H1 (cell line): ENCODE data around the gene CCDC47. TPM values are rescaled to one million over a fixed set of nuclear protein-coding genes. Genes with fewer than 3 reads are reported as not detected.

Experiments used
- CTCF ChIA-PET: fragments of 300-600 bp; sonication (Branson Sonifier 250); formaldehyde crosslinking; loops from one replicate; lab custom pipeline; 2021; ENCODE audit not compliant: partially characterized antibody; lab: Charles Lee
- POLR2A ChIA-PET: fragments of 300-600 bp; sonication (Branson Sonifier 250); formaldehyde crosslinking; loops from one replicate; lab custom pipeline; 2021; ENCODE audit warnings: inconsistent platforms; ENCODE audit not compliant: partially characterized antibody; lab: Charles Lee
- DNase-seq, 2 experiments: peaks; one replicate each; pipeline versions ENCODE4 v3.0.0 to v3.0.0-alpha.2; 2010 to 2022; ENCODE audit warnings: low spot score in 2 of 2, low read depth in 1 of 2, mixed read lengths in 1 of 2
- FAIRE-seq: peaks from 2 replicates; lab custom pipeline; 2011; peaks lifted over from hg19 to GRCh38; lab: Jason Lieb, UNC
- H2AFZ ChIP-seq: 2 replicates; pipeline ENCODE4 v1.8.1; 2012; ENCODE audit warnings: low read length, inconsistent platforms
- H2AK5ac ChIP-seq: 2 replicates; pipeline ENCODE4 v1.6.1; 2013; ENCODE audit warnings: low read depth, low read length
- H2BK120ac ChIP-seq: replicated peaks from 2 replicates; pipeline ENCODE3; 2013; ENCODE audit warnings: low read depth, low read length, inconsistent platforms
- H2BK12ac ChIP-seq: 2 replicates; pipeline ENCODE4 v1.6.1; 2013; ENCODE audit warnings: low read depth, low read length
- H2BK15ac ChIP-seq: 2 replicates; pipeline ENCODE4 v1.6.1; 2013; ENCODE audit warnings: low read length
- H2BK20ac ChIP-seq: 2 replicates; pipeline ENCODE4 v1.6.1; 2013; ENCODE audit warnings: low read length
- H2BK5ac ChIP-seq: 2 replicates; pipeline ENCODE4 v1.6.1; 2013; ENCODE audit warnings: low read depth, low read length
- H3K14ac ChIP-seq: 2 replicates; pipeline ENCODE4 v1.6.1; 2013; ENCODE audit warnings: inconsistent platforms; ENCODE audit not compliant: insufficient read length
- H3K18ac ChIP-seq: 2 replicates; pipeline ENCODE4 v1.6.1; 2013; ENCODE audit warnings: low read length; ENCODE audit errors: extremely low read depth
- H3K23ac ChIP-seq: 2 replicates; pipeline ENCODE4 v1.6.1; 2013; ENCODE audit warnings: inconsistent platforms; ENCODE audit not compliant: insufficient read length
- H3K23me2 ChIP-seq: 2 replicates; pipeline ENCODE4 v1.6.1; 2013; ENCODE audit warnings: low read depth, low read length
- H3K27ac ChIP-seq: 2 replicates; pipeline ENCODE4 v1.6.1; 2011; ENCODE audit warnings: low read depth, low read length, inconsistent platforms
- H3K27me3 ChIP-seq, 4 experiments: replicated peaks in 1 of 4; 1 replicate in 1 of 4; 2 replicates in 3 of 4; pipeline versions ENCODE4 v1.6.1 to v1.8.1; 2011 to 2013; ENCODE audit warnings: low read length in 3 of 4, mild to moderate bottlenecking in 3 of 4, inconsistent platforms in 2 of 4, mixed read lengths in 2 of 4, moderate library complexity in 1 of 4; ENCODE audit not compliant: control insufficient read depth in 3 of 4, insufficient read depth in 3 of 4; ENCODE audit errors: extremely low read depth in 1 of 4
- H3K36me3 ChIP-seq, 4 experiments: 2 replicates each; pipeline versions ENCODE4 v1.6.1 to v1.8.1; 2011 to 2013; ENCODE audit warnings: mild to moderate bottlenecking in 4 of 4, low read length in 3 of 4, moderate library complexity in 2 of 4, control low read depth in 1 of 4, inconsistent platforms in 1 of 4; ENCODE audit not compliant: insufficient read depth in 4 of 4, control insufficient read depth in 2 of 4
- H3K4ac ChIP-seq: replicated peaks from 2 replicates; pipeline ENCODE3; 2013; ENCODE audit warnings: low read length, low read depth, mixed read lengths, inconsistent platforms; ENCODE audit not compliant: insufficient read length
- H3K4me1 ChIP-seq, 4 experiments: replicated peaks in 1 of 4; 1 replicate in 1 of 4; 2 replicates in 3 of 4; pipeline versions ENCODE4 v1.6.1 to v1.8.1; 2011 to 2013; ENCODE audit warnings: low read length in 3 of 4, inconsistent platforms in 2 of 4, mixed read lengths in 1 of 4; ENCODE audit not compliant: insufficient read depth in 4 of 4, control insufficient read depth in 3 of 4
- H3K4me2 ChIP-seq, 2 experiments: 2 replicates each; pipeline versions ENCODE4 v1.6.1 to v1.8.1; 2011 to 2013; ENCODE audit warnings: low read depth in 2 of 2, low read length in 2 of 2, control low read depth in 1 of 2, inconsistent platforms in 1 of 2, mild to moderate bottlenecking in 1 of 2; ENCODE audit not compliant: insufficient read depth in 1 of 2
- H3K4me3 ChIP-seq, 4 experiments: fragments of 200-600, 300-600 bp in 1 of 4; sonication (generic), shearing (Covaris generic), sonication (Bioruptor Twin) in 1 of 4; 2 replicates each; pipeline versions ENCODE4 v1.5.1 to v1.8.1; 2011 to 2016; ENCODE audit warnings: low read length in 4 of 4, low read depth in 3 of 4, control low read depth in 2 of 4, inconsistent platforms in 2 of 4, mild to moderate bottlenecking in 2 of 4, mixed read lengths in 1 of 4, moderate library complexity in 1 of 4; ENCODE audit not compliant: insufficient read depth in 2 of 4; ENCODE audit errors: extremely low read depth in 1 of 4
- H3K56ac ChIP-seq: replicated peaks from 2 replicates; pipeline ENCODE3; 2013; ENCODE audit warnings: low read depth, mild to moderate bottlenecking, mixed read lengths, low read length, inconsistent platforms; ENCODE audit not compliant: insufficient read length
- H3K79me1 ChIP-seq: 2 replicates; pipeline ENCODE4 v1.6.1; 2013; ENCODE audit warnings: low read depth, low read length, control low read depth
- H3K79me2 ChIP-seq, 2 experiments: 2 replicates each; pipeline versions ENCODE4 v1.6.1 to v1.8.1; 2012 to 2013; ENCODE audit warnings: low read length in 2 of 2, mild to moderate bottlenecking in 2 of 2, inconsistent platforms in 1 of 2; ENCODE audit not compliant: insufficient read depth in 2 of 2, control insufficient read depth in 1 of 2
- H3K9ac ChIP-seq, 4 experiments: replicated peaks in 1 of 4; 1 replicate in 1 of 4; 2 replicates in 3 of 4; pipeline versions ENCODE4 v1.6.1 to v1.8.1; 2011 to 2013; ENCODE audit warnings: low read depth in 3 of 4, low read length in 3 of 4, control low read depth in 2 of 4, mild to moderate bottlenecking in 2 of 4, moderate library complexity in 2 of 4, inconsistent platforms in 1 of 4; ENCODE audit errors: extremely low read depth in 1 of 4
- H3K9me3 ChIP-seq, 2 experiments: 2 replicates each; pipeline versions ENCODE4 v1.6.1 to v1.8.1; 2012 to 2013; ENCODE audit warnings: mild to moderate bottlenecking in 2 of 2, moderate library complexity in 2 of 2, control low read depth in 1 of 2, inconsistent platforms in 1 of 2, low read depth in 1 of 2, low read length in 1 of 2, mixed read lengths in 1 of 2; ENCODE audit not compliant: insufficient read depth in 2 of 2
- H4K20me1 ChIP-seq, 2 experiments: replicated peaks in 1 of 2; 2 replicates each; pipeline versions ENCODE3 to v1.8.1; 2011 to 2013; ENCODE audit warnings: inconsistent platforms in 2 of 2, low read length in 2 of 2, mild to moderate bottlenecking in 1 of 2; ENCODE audit not compliant: insufficient read depth in 2 of 2, control insufficient read depth in 1 of 2
- H4K5ac ChIP-seq: 2 replicates; pipeline ENCODE4 v1.6.1; 2013; ENCODE audit warnings: low read length, low read depth, mixed read lengths, inconsistent platforms; ENCODE audit not compliant: insufficient read length
- H4K8ac ChIP-seq: 2 replicates; pipeline ENCODE4 v1.8.0; 2013; ENCODE audit warnings: mild to moderate bottlenecking, moderate library complexity, low read length, inconsistent platforms; ENCODE audit not compliant: insufficient read depth; ENCODE audit errors: extremely low read depth
- H4K91ac ChIP-seq: replicated peaks from 2 replicates; pipeline ENCODE3; 2013; ENCODE audit warnings: low read length, mixed read lengths, inconsistent platforms; ENCODE audit not compliant: insufficient read length
- BACH1 ChIP-seq: IDR thresholded peaks from 2 replicates; pipeline ENCODE4 v1.6.1; 2012; ENCODE audit warnings: low read length, improper control_type of control experiment
- CREB1 ChIP-seq: IDR thresholded peaks from 2 replicates; pipeline ENCODE4 v1.6.1; 2012; ENCODE audit warnings: inconsistent platforms
- CTBP2 ChIP-seq: IDR thresholded peaks from 2 replicates; pipeline ENCODE4 v1.7.0; 2011; ENCODE audit warnings: borderline replicate concordance, mild to moderate bottlenecking, moderate library complexity, mixed read lengths, low read length; ENCODE audit not compliant: insufficient read depth, insufficient read length
- CTCF ChIP-seq, 3 experiments: IDR thresholded peaks; 1 replicate in 2 of 3; 2 replicates in 1 of 3; pipeline versions ENCODE4 v1.5.1 to v1.6.1; 2011; ENCODE audit warnings: low read length in 3 of 3, mild to moderate bottlenecking in 3 of 3, inconsistent platforms in 2 of 3, low read depth in 1 of 3, moderate library complexity in 1 of 3; ENCODE audit not compliant: insufficient read depth in 1 of 3; ENCODE audit errors: control extremely low read depth in 1 of 3
- KDM5A ChIP-seq: fragments of 200-600 bp; IDR thresholded peaks from 2 replicates; pipeline ENCODE4 v1.7.1; 2012; ENCODE audit warnings: mild to moderate bottlenecking, low read length, inconsistent platforms, mixed read lengths
- NANOG ChIP-seq: IDR thresholded peaks from 2 replicates; pipeline ENCODE4 v1.6.1; 2011; ENCODE audit warnings: low read length, low read depth, mild to moderate bottlenecking, inconsistent platforms; ENCODE audit not compliant: insufficient read depth, poor library complexity, severe bottlenecking
- POLR2AphosphoS5 ChIP-seq: IDR thresholded peaks from 2 replicates; pipeline ENCODE4 v1.6.1; 2011; ENCODE audit warnings: low read depth, low read length
- SIRT6 ChIP-seq: IDR thresholded peaks from one replicate; pipeline ENCODE4 v1.7.1; 2012; ENCODE audit warnings: low read length, inconsistent platforms
- WGBS, 2 experiments: shearing (Covaris generic) in 1 of 2; methylation state at CpG; one replicate each; pipeline versions ENCODE4 v1.1.6 to v1.1.7; 2013 to 2015; ENCODE audit warnings: low lambda C conversion rate in 2 of 2, mixed read lengths in 2 of 2, inconsistent platforms in 1 of 2, low coverage in 1 of 2, missing lambda C conversion rate in 1 of 2; ENCODE audit not compliant: insufficient replicate concordance in 2 of 2, insufficient coverage in 1 of 2, insufficient read length in 1 of 2; ENCODE audit errors: extremely low coverage in 1 of 2, missing lambda C conversion rate in 1 of 2; 5-methylcytosine and 5-hydroxymethylcytosine counted together
- polyA plus RNA-seq, 7 experiments: library from polyadenylated mRNA; depleted of rRNA in 3 of 7; stranded (reverse) in 5 of 7; unstranded in 2 of 7; fragments of >200 nt in 5 of 7; fragments of 200-250 nt in 2 of 7; gene quantifications; 1 replicate in 5 of 7; 2 replicates in 1 of 7; 4 replicates in 1 of 7; pipeline versions ENCODE4 v1.2.1 to v1.2.3, GENCODE V29; 2011 to 2013; ENCODE audit warnings: missing spikeins in 2 of 7, mixed read lengths in 2 of 7
- total RNA-seq: library from RNA; stranded (reverse); fragmentation: NEBNext Ultra II Directional; extraction: Animal tissue kit (Norgen Biotek cat#: 25700); gene quantifications from 2 replicates; pipeline ENCODE4 v1.2.1, GENCODE V29; 2021

The CCDC47 gene
- total and polyA plus RNA-seq, 2 of the 8 experiments (the other 6 are each of a cell fraction or from before 2014, with no cell fraction given) = 21.2 to 83.1 TPM

- CTCF ChIA-PET = interaction anchor here (1.1 kb wide), 2 partner anchors 13 to 18 kb away, joined by 3 read pairs; no protein-coding TSS in a partner anchor
- H4K20me1 ChIP-seq = peaks cover 14 to 20% of the 10 kb centered on the region in 2 experiments
- H3K4ac ChIP-seq = no peak overlapping the region
- no peak overlapping the region for H2BK5ac ChIP-seq
- no peak overlapping the region for H2BK20ac ChIP-seq
- no peak overlapping the region; a peak in 1 of 4 replicates for H3K4me2 ChIP-seq
- peaks cover 56 to 98% of the 10 kb centered on the region in 2 experiments for H3K79me2 ChIP-seq
- 0 out of 7 replicates have a peak overlapping the region, but pooled peaks of 1 of the 4 experiments have one; percentile 18 for H3K9ac ChIP-seq
- H3K14ac ChIP-seq = no peak overlapping the region
- no peak for FAIRE-seq
- H4K5ac ChIP-seq = no peak overlapping the region
- H3K27me3 ChIP-seq = no peaks in the 10 kb centered on the region
- peaks cover 3 to 46% (median 20%) of the 10 kb centered on the region in 4 experiments; a peak in 7 of 8 replicates for H3K36me3 ChIP-seq
- peaks cover 1% of the 10 kb centered on the region for H3K23me2 ChIP-seq
- H4K91ac ChIP-seq = no peak overlapping the region
- TF ChIP-seq SIRT6 = no peak
- no peak for TF ChIP-seq KDM5A
- no peak for TF ChIP-seq CREB1
- no peak for TF ChIP-seq CTBP2
- TF ChIP-seq CTCF (IDR thresholded peaks at IDR 0.05; ENCODE audit: control extremely low read depth in 1 of 3, insufficient read depth in 1 of 3, low read depth in 1 of 3, low read length in 3 of 3) = no peak
- TF ChIP-seq BACH1 = no peak
- no peak for TF ChIP-seq NANOG
- no peak for TF ChIP-seq POLR2AphosphoS5
- TF ChIP-seq, all 59 proteins: peak for 0
- no peak for DNase-seq
- H4K8ac ChIP-seq = no peak overlapping the region
- peaks cover 4% of the 10 kb centered on the region; the same call in 1 of the 2 replicates for H3K79me1 ChIP-seq
- no peak overlapping the region for H2AK5ac ChIP-seq
- H3K23ac ChIP-seq = no peak overlapping the region
- POLR2A ChIA-PET = interaction anchor here (0.6 to 24.4 kb wide), 5 partner anchors 7 to 44 kb away, joined by 4 to 481 read pairs (median 9); partner anchors contain the start of genes CCDC47, DDX42, FTSJ3 and PSMC5
- whole genome bisulfite sequencing, 2 experiments = 86% methylated on average over 1 of the region's 1 CpG; no CpG with 5 or more reads in 1 of the 2 experiments
- no peak overlapping the region for H3K18ac ChIP-seq
- no peak overlapping the region for H2BK12ac ChIP-seq
- H2BK120ac ChIP-seq = no peak overlapping the region
- no peaks in the 10 kb centered on the region for H3K9me3 ChIP-seq
- H2AFZ ChIP-seq = no peak overlapping the region
- no peak overlapping the region for H3K27ac ChIP-seq
- H2BK15ac ChIP-seq = no peak overlapping the region
- H3K56ac ChIP-seq = no peak overlapping the region
- H3K4me3 ChIP-seq = no peak overlapping the region
- H3K4me1 ChIP-seq = no peaks in the 10 kb centered on the region; a peak in 2 of 7 replicates
These were observed 7.1 kb upstream of the CCDC47 start for GRCh38 chr17:63780507-63780906.
